Measurements from ENCODE around the gene CHCHD10.

Gene CHCHD10

GRCh38 chr22:23801886-23802377, 34.2 kb upstream of the CHCHD10 start:
- Histone ChIP-seq H3K4me2 (no peak overlapping the region), H3K36me3 (ENCODE audit: insufficient read depth) (no peaks in the 10 kb centered on the region), H3K27ac (no peak overlapping the region), H3K27me3 (ENCODE audit: insufficient read depth, low read depth) (no peaks in the 10 kb centered on the region), H4K20me1 (ENCODE audit: insufficient read depth) (no peaks in the 10 kb centered on the region), H2AFZ (ENCODE audit: low read depth) (no peak overlapping the region), H3K9ac (no peak overlapping the region), H3K79me2 (ENCODE audit: insufficient read depth, low read depth) (no peaks in the 10 kb centered on the region), H3K4me3 (IDR thresholded peaks at IDR 0.05; ENCODE audit: insufficient read depth, low read depth, low read length) (no peak overlapping the region), H3K4me1 (ENCODE audit: low read depth, poor library complexity, severe bottlenecking) (peaks cover 11% of the 10 kb centered on the region)
- TF ChIP-seq CTCF (conservative IDR thresholded peaks at IDR 0.05; ENCODE audit: low read depth, low read length): no peak

GRCh38 chr22:23801238-23801821, 33.6 kb upstream of the CHCHD10 start:
- Histone ChIP-seq H3K4me2 (no peak overlapping the region), H3K4me3 (IDR thresholded peaks at IDR 0.05; ENCODE audit: insufficient read depth, low read depth, low read length) (no peak overlapping the region)

GRCh38 chr22:23800297-23801237, 32.8 kb upstream of the CHCHD10 start:
- no peak overlapping the region for H3K9ac ChIP-seq

More at GRCh38 chr22:23801238-23801821, 33.6 kb upstream of the CHCHD10 start:
- Histone ChIP-seq H3K36me3 (ENCODE audit: insufficient read depth) (no peaks in the 10 kb centered on the region; the same call in 1 of the 2 replicates), H2AFZ (ENCODE audit: low read depth) (no peak overlapping the region), H4K20me1 (ENCODE audit: insufficient read depth) (no peaks in the 10 kb centered on the region), H3K27ac (no peak overlapping the region), H3K79me2 (ENCODE audit: insufficient read depth, low read depth) (no peaks in the 10 kb centered on the region), H3K9ac (no peak overlapping the region), H3K4me1 (ENCODE audit: low read depth, poor library complexity, severe bottlenecking) (peaks cover 10% of the 10 kb centered on the region), H3K27me3 (ENCODE audit: insufficient read depth, low read depth) (no peaks in the 10 kb centered on the region)
- no peak for TF ChIP-seq CTCF (conservative IDR thresholded peaks at IDR 0.05; ENCODE audit: low read depth, low read length)

GRCh38 chr22:23796461-23796860, 28.7 kb upstream of the CHCHD10 start:
- Histone ChIP-seq H3K9ac (no peak overlapping the region), H3K4me3 (IDR thresholded peaks at IDR 0.05; ENCODE audit: insufficient read depth, low read depth, low read length) (no peak overlapping the region), H4K20me1 (ENCODE audit: insufficient read depth) (no peaks in the 10 kb centered on the region), H3K4me1 (ENCODE audit: low read depth, poor library complexity, severe bottlenecking) (no peaks in the 10 kb centered on the region), H2AFZ (ENCODE audit: low read depth) (no peak overlapping the region), H3K27ac (no peak overlapping the region), H3K36me3 (ENCODE audit: insufficient read depth) (peaks cover 3% of the 10 kb centered on the region; the same call in 1 of the 2 replicates), H3K27me3 (ENCODE audit: insufficient read depth, low read depth) (no peaks in the 10 kb centered on the region), H3K4me2 (no peak overlapping the region), H3K79me2 (ENCODE audit: insufficient read depth, low read depth) (peaks cover 9% of the 10 kb centered on the region)
- TF ChIP-seq CTCF (conservative IDR thresholded peaks at IDR 0.05; ENCODE audit: low read depth, low read length): no peak

More at GRCh38 chr22:23800297-23801237, 32.8 kb upstream of the CHCHD10 start:
- Histone ChIP-seq H3K4me3 (IDR thresholded peaks at IDR 0.05; ENCODE audit: insufficient read depth, low read depth, low read length) (no peak overlapping the region), H3K27ac (no peak overlapping the region), H3K27me3 (ENCODE audit: insufficient read depth, low read depth) (no peaks in the 10 kb centered on the region), H4K20me1 (ENCODE audit: insufficient read depth) (no peaks in the 10 kb centered on the region), H3K79me2 (ENCODE audit: insufficient read depth, low read depth) (no peaks in the 10 kb centered on the region), H3K36me3 (ENCODE audit: insufficient read depth) (no peaks in the 10 kb centered on the region; the same call in 1 of the 2 replicates), H2AFZ (ENCODE audit: low read depth) (no peak overlapping the region), H3K4me2 (no peak overlapping the region), H3K4me1 (ENCODE audit: low read depth, poor library complexity, severe bottlenecking) (peaks cover 2% of the 10 kb centered on the region)
- no peak for TF ChIP-seq CTCF (conservative IDR thresholded peaks at IDR 0.05; ENCODE audit: low read depth, low read length)

Measured in KMS-11 (cell line).